Measurements from ENCODE around the gene FTCD. TPM values are rescaled to one million over a fixed set of nuclear protein-coding genes. Genes with fewer than 3 reads are reported as not detected.

Gene FTCD
- total and polyA plus RNA-seq, 9 of the 15 experiments (the other 6 are each of a cell fraction or from before 2014, with no cell fraction given): 0.11 to 1.6 (median 0.67) TPM; not detected in 5

DNA sequence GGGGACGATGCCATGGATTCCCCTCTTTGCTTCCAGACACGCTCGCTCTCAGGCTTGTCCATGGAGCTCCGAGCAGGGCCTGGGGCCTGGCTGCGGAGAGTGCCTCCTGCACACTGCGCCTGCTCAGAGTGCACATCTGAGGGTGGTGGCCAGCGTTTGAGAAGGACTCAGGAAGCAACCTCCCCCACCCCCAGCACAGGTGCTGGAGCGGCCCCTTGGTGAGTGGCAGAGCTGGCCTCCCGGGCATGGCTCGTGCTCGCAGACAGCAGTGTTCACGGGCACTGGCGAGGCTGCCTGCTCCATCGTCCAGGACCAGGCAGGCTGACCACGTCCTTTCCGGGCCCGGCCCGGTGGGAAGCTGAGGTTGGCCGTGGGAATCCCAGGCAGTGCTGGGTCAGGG is 26.1 kb upstream of the FTCD start:
- no TSS peak for BruUV-seq (replicated peaks)
- no peak for TF ChIP-seq ZNF644 (tag; IDR thresholded peaks at IDR 0.05; ENCODE audit: low read depth)
- TF ChIP-seq, protein P1, sequence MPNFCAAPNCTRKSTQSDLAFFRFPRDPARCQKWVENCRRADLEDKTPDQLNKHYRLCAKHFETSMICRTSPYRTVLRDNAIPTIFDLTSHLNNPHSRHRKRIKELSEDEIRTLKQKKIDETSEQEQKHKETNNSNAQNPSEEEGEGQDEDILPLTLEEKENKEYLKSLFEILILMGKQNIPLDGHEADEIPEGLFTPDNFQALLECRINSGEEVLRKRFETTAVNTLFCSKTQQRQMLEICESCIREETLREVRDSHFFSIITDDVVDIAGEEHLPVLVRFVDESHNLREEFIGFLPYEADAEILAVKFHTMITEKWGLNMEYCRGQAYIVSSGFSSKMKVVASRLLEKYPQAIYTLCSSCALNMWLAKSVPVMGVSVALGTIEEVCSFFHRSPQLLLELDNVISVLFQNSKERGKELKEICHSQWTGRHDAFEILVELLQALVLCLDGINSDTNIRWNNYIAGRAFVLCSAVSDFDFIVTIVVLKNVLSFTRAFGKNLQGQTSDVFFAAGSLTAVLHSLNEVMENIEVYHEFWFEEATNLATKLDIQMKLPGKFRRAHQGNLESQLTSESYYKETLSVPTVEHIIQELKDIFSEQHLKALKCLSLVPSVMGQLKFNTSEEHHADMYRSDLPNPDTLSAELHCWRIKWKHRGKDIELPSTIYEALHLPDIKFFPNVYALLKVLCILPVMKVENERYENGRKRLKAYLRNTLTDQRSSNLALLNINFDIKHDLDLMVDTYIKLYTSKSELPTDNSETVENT (CRISPR knock-in tag; IDR thresholded peaks at IDR 0.05): no peak
- no peak; a peak in 1 of 4 replicates for TF ChIP-seq NRF1 (conservative IDR thresholded peaks at IDR 0.05 in 1 of 2, IDR thresholded peaks at IDR 0.05 in 1 of 2)
- TF ChIP-seq STAT5B (CRISPR knock-in tag; IDR thresholded peaks at IDR 0.05): no peak
- no peak; the same call in 1 of the 2 replicates for TF ChIP-seq ZFX (CRISPR knock-in tag; IDR thresholded peaks at IDR 0.05)
- no peak for TF ChIP-seq ZBTB8A (IDR thresholded peaks at IDR 0.05; ENCODE audit: partially characterized antibody)
- TF ChIP-seq SOX6 (IDR thresholded peaks at IDR 0.05): no peak
- no peak for TF ChIP-seq TGIF2 (CRISPR knock-in tag; IDR thresholded peaks at IDR 0.05)
- no peak for TF ChIP-seq ZBTB9 (CRISPR knock-in tag; IDR thresholded peaks at IDR 0.05)
- TF ChIP-seq CEBPB (tag; IDR thresholded peaks at IDR 0.05): no peak
- TF ChIP-seq CBFB (CRISPR knock-in tag; IDR thresholded peaks at IDR 0.05): no peak
- TF ChIP-seq FIP1L1 (IDR thresholded peaks at IDR 0.05; ENCODE audit: low read depth, low read length, poor library complexity, severe bottlenecking): peak; percentile 10
- 0 out of 2 replicates have a peak, but pooled peaks have one; percentile 17 for TF ChIP-seq E2F3 (CRISPR knock-in tag; IDR thresholded peaks at IDR 0.05)
- TF ChIP-seq, protein P2, sequence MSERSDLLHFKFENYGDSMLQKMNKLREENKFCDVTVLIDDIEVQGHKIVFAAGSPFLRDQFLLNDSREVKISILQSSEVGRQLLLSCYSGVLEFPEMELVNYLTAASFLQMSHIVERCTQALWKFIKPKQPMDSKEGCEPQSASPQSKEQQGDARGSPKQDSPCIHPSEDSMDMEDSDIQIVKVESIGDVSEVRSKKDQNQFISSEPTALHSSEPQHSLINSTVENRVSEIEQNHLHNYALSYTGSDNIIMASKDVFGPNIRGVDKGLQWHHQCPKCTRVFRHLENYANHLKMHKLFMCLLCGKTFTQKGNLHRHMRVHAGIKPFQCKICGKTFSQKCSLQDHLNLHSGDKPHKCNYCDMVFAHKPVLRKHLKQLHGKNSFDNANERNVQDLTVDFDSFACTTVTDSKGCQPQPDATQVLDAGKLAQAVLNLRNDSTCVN (CRISPR knock-in tag; IDR thresholded peaks at IDR 0.05): no peak
- TF ChIP-seq ESRRA (IDR thresholded peaks at IDR 0.05; ENCODE audit: borderline replicate concordance, low read depth): no peak
- TF ChIP-seq HNRNPUL1 (IDR thresholded peaks at IDR 0.05; ENCODE audit: low read length): no peak
- TF ChIP-seq XRCC5 (IDR thresholded peaks at IDR 0.05; ENCODE audit: low read depth, low read length): no peak
- no peak for TF ChIP-seq POLR3A (IDR thresholded peaks at IDR 0.05; ENCODE audit: borderline replicate concordance, extremely low read depth, insufficient read depth, insufficient read length)
- peak; percentile 28 for TF ChIP-seq WHSC1 (IDR thresholded peaks at IDR 0.05; ENCODE audit: low read length)
- no peak for TF ChIP-seq ZNF217 (CRISPR knock-in tag; IDR thresholded peaks at IDR 0.05)
- FAIRE-seq: no peak
- Histone ChIP-seq H3K4me3 (no peak overlapping the region), H3K9ac (ENCODE audit: insufficient read depth in 1 of 2, low read depth in 2 of 2, low read length in 2 of 2) (peak overlapping the region in 1 of 2 experiments; percentile 87; a peak in 2 of 4 replicates), H3K4me1 (replicated peaks in 1 of 2; ENCODE audit: control insufficient read depth in 2 of 2, insufficient read depth in 2 of 2, low read length in 2 of 2) (peaks cover 45 to 68% of the 10 kb centered on the region in 2 experiments), H3K9me1 (ENCODE audit: control insufficient read depth, insufficient read depth, low read length) (peaks cover 5% of the 10 kb centered on the region), H3K9me3 (replicated peaks; ENCODE audit: control insufficient read depth, insufficient read depth, low read depth, low read length) (no peaks in the 10 kb centered on the region), H3K4me2 (ENCODE audit: insufficient read depth, low read length) (no peak overlapping the region), H4K20me1 (replicated peaks; ENCODE audit: control insufficient read depth, insufficient read depth, low read length) (no peaks in the 10 kb centered on the region), H3K27me3 (ENCODE audit: control insufficient read depth in 2 of 2, insufficient read depth in 2 of 2, low read length in 2 of 2) (no peaks in the 10 kb centered on the region), H3K27ac (ENCODE audit: extremely low read depth, low read depth, low read length) (no peak overlapping the region), H2AFZ (ENCODE audit: low read depth, low read length) (no peak overlapping the region), H3K36me3 (ENCODE audit: control insufficient read depth, insufficient read depth, low read length) (peaks cover 30% of the 10 kb centered on the region; the same call in 1 of the 3 replicates), H3K79me2 (ENCODE audit: control insufficient read depth, insufficient read depth, low read length) (peaks cover 70% of the 10 kb centered on the region)
- CTCF ChIA-PET (ENCODE audit: low intra/inter-chr PET ratio): interaction anchor here (0.6 kb wide), 1 partner anchor 309 kb away, joined by 3 read pairs; no protein-coding TSS in a partner anchor
- intact Hi-C loops (cut with micrococcal nuclease): no loop called here
- 88% methylated on average over 19 of the region's 19 CpGs for WGBS (ENCODE audit: insufficient coverage, low coverage, missing lambda C conversion rate)
- ATAC-seq: no peak
- POLR2A ChIA-PET: interaction anchor here (1.8 kb wide), 1 partner anchor 9 kb away, joined by 5 read pairs; no protein-coding TSS in a partner anchor
- in situ Hi-C loops (cut with MboI): no loop called here
- peak in 1 of 4 experiments; percentile 16 for DNase-seq (ENCODE audit: extremely low read depth in 1 of 4, low spot score in 3 of 4)
